Esophagus muscularis mucosa (tissue), 4 donors: ENCODE data around the gene DOLPP1. TPM values are rescaled to one million over a fixed set of nuclear protein-coding genes. Genes with fewer than 3 reads are reported as not detected.

Experiments
- DNase-seq: peaks from one replicate; pipeline ENCODE4 v3.0.0-alpha.2; 2017; ENCODE audit errors: extremely low spot score
- H3K27ac ChIP-seq, 4 donors: fragments of 200-600 bp; sonication (generic); replicated peaks in 1 of 4; 1 replicate in 3 of 4; 2 replicates in 1 of 4; pipeline ENCODE4 v1.5.1; 2016 to 2019; ENCODE audit warnings: mild to moderate bottlenecking in 1 of 4
- H3K27me3 ChIP-seq, 4 donors: fragments of 200-600 bp; sonication (generic); one replicate each; pipeline versions ENCODE4 v1.5.1 to v1.6.0; 2016 to 2019
- H3K36me3 ChIP-seq, 4 donors: fragments of 200-600 bp; sonication (generic); one replicate each; pipeline ENCODE4 v1.5.1; 2016 to 2019
- H3K4me1 ChIP-seq, 4 donors: fragments of 200-600 bp; sonication (generic); one replicate each; pipeline ENCODE4 v1.5.1; 2016 to 2019
- H3K4me3 ChIP-seq, 4 donors: fragments of 200-600 bp; sonication (generic); 1 replicate in 2 of 4; 2 replicates in 2 of 4; pipeline ENCODE4 v1.5.1; 2016 to 2019; ENCODE audit warnings: mild to moderate bottlenecking in 4 of 4, moderate library complexity in 1 of 4
- H3K9me3 ChIP-seq, 4 donors: fragments of 200-600 bp; sonication (generic); 1 replicate in 3 of 4; 2 replicates in 1 of 4; pipeline ENCODE4 v1.5.1; 2016 to 2019
- EP300 ChIP-seq: sonication (generic); formaldehyde crosslinking; IDR thresholded peaks from one replicate; pipeline ENCODE4 v1.6.1; 2017; ENCODE audit warnings: antibody characterized with exemption
- POLR2A ChIP-seq: fragments of 450-650 bp; IDR thresholded peaks from one replicate; pipeline ENCODE4 v1.6.1; 2017; ENCODE audit warnings: antibody characterized with exemption, moderate library complexity, mild to moderate bottlenecking, low read depth
- POLR2AphosphoS5 ChIP-seq, 2 donors: sonication (generic); formaldehyde crosslinking; IDR thresholded peaks; one replicate each; pipeline ENCODE4 v1.6.1; 2017; ENCODE audit warnings: antibody characterized with exemption in 2 of 2
- WGBS: methylation state at CpG from one replicate; pipeline ENCODE4 v1.1.5; 2018; 5-methylcytosine and 5-hydroxymethylcytosine counted together
- intact Hi-C: fragments of 100-400 bp; cut with DNase I; formaldehyde crosslinking; loops from one replicate; pipeline ENCODE4 v1.15.1; 2023
- total RNA-seq, 4 donors: library from RNA; depleted of rRNA; stranded (reverse); fragments of >200 nt; gene quantifications; one replicate each; pipeline versions ENCODE4 v1.1.0 to v1.2.1, GENCODE V29; 2016
- TF ChIP-seq, protein P1 (sequence below), 3 experiments: fragments of 200-600 bp in 2 of 3; fragments of 450-650 bp in 1 of 3; sonication (generic) in 2 of 3; IDR thresholded peaks; one replicate each; pipeline ENCODE4 v1.5.1; 2017 to 2019; ENCODE audit warnings: antibody characterized with exemption in 3 of 3, mild to moderate bottlenecking in 2 of 3, moderate library complexity in 1 of 3

Gene DOLPP1
- total RNA-seq, 4 donors from 2014 or later, result 3.0 to 5.5 (median 4.3) TPM

DNA sequence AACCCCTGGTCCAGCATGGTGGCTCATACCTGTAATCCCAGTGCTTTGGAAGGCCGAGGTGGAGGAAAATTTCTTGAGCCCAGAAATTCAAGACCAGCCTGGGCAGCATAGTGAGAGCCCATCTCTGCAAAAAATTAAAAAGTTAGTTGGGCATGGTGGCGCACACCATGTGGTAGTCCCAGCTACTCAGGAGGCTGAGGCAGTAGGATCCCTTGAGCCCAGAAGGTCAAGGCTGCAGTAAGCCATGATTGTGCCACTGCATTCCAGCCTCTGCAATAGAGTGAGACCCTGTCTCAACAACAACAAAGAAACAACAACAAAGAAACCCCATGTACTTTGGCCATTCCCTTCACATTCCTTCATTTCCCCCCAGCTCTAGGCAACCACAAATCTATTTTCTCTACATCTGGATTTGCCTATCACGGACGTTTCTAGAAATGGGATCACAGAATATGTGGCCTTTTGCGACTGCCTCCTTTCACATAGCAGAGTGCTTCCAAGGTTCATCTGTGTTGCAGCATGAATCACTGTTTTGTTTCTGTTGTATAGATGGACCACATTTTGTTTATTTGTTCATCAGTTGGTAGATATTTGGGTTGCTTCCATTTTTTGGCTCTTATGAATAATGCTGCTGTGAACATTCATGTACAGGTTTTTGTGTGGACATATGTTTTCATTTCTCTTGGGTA, 26.6 kb upstream of the DOLPP1 start:
- TF ChIP-seq POLR2AphosphoS5 (IDR thresholded peaks at IDR 0.05), result no peak
- TF ChIP-seq, protein P1, sequence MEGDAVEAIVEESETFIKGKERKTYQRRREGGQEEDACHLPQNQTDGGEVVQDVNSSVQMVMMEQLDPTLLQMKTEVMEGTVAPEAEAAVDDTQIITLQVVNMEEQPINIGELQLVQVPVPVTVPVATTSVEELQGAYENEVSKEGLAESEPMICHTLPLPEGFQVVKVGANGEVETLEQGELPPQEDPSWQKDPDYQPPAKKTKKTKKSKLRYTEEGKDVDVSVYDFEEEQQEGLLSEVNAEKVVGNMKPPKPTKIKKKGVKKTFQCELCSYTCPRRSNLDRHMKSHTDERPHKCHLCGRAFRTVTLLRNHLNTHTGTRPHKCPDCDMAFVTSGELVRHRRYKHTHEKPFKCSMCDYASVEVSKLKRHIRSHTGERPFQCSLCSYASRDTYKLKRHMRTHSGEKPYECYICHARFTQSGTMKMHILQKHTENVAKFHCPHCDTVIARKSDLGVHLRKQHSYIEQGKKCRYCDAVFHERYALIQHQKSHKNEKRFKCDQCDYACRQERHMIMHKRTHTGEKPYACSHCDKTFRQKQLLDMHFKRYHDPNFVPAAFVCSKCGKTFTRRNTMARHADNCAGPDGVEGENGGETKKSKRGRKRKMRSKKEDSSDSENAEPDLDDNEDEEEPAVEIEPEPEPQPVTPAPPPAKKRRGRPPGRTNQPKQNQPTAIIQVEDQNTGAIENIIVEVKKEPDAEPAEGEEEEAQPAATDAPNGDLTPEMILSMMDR (IDR thresholded peaks at IDR 0.05), result no peak
- TF ChIP-seq EP300, result no peak
- no peak for TF ChIP-seq POLR2A
- H3K4me3 ChIP-seq, result no peak overlapping the region
- H3K36me3 ChIP-seq, result peaks cover 37 to 95% (median 78%) of the 10 kb centered on the region in 4 donors
- no peak overlapping the region for H3K27ac ChIP-seq
- intact Hi-C loops, result no loop called here
- no peak for DNase-seq
- H3K9me3 ChIP-seq, result no peaks in the 10 kb centered on the region
- H3K27me3 ChIP-seq, result no peaks in the 10 kb centered on the region
- H3K4me1 ChIP-seq, result no peaks in the 10 kb centered on the region
- WGBS, result 91% methylated on average over 5 of the region's 5 CpGs

DNA sequence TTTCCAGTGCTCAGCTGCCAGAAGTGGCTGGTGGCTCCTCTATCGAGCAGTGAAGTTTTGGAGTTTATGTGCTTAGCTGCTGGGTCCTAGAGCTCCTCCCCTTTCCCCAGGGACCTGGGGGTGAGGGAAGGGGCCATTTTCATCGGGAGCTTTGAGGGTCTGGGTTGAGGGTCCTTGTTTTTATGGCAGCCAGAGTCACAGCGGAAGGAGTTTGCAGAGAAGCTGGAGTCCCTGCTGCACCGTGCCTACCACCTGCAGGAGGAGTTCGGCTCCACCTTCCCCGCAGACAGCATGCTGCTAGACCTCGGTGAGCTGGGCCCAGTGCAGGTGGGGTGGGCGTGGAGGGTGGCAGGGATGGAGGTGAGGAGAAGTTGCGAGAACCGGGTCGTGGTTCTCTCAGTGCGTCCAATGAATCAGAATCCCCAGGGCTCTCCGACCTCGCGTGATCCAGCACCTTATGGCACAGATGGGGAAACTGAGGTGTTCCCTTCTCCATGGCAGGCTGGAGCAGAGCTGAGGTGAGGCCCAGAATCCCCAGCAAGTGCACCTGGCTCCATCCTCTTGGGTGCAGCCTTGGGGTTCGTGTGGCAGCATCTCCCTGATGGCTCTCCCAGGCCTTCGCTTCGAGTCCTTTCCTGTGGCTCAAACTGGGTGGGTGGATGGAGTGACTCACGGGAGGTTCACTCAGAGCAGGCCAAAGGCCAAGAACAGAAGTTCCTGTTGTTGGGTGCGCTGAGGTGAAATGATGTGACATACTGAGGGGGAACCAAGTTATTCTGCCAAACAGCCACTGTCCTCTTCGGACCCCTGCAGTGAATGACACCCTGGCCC, 21.7 kb upstream of the DOLPP1 start:
- no peak for DNase-seq
- no peaks in the 10 kb centered on the region for H3K4me1 ChIP-seq
- H3K27me3 ChIP-seq, result no peaks in the 10 kb centered on the region
- intact Hi-C loops, result no loop called here
- no peaks in the 10 kb centered on the region for H3K9me3 ChIP-seq
- WGBS, result 90% methylated on average over 12 of the region's 21 CpGs
- H3K27ac ChIP-seq, result no peak overlapping the region
- H3K4me3 ChIP-seq, result no peak overlapping the region
- H3K36me3 ChIP-seq, result peaks cover 48 to 95% (median 85%) of the 10 kb centered on the region in 4 donors
- TF ChIP-seq POLR2A, result no peak
- TF ChIP-seq, protein P1 (IDR thresholded peaks at IDR 0.05), result no peak
- no peak for TF ChIP-seq POLR2AphosphoS5 (IDR thresholded peaks at IDR 0.05)
- no peak for TF ChIP-seq EP300

- intact Hi-C loops, result no loop called here
- TF ChIP-seq, protein P1 (IDR thresholded peaks at IDR 0.05), result no peak
- TF ChIP-seq POLR2AphosphoS5 (IDR thresholded peaks at IDR 0.05), result no peak
- TF ChIP-seq POLR2A, result no peak
- TF ChIP-seq EP300, result no peak
- Histone ChIP-seq H3K27me3 (no peaks in the 10 kb centered on the region), H3K36me3 (peaks cover 55 to 95% (median 87%) of the 10 kb centered on the region in 4 donors), H3K4me3 (no peak overlapping the region), H3K9me3 (no peaks in the 10 kb centered on the region), H3K4me1 (no peaks in the 10 kb centered on the region), H3K27ac (no peak overlapping the region)
- DNase-seq, result no peak
- 94% methylated on average over 21 of the region's 37 CpGs for WGBS
Observed at GRCh38 chr9:129059796-129060785, 20.8 kb upstream of the DOLPP1 start.

DNA sequence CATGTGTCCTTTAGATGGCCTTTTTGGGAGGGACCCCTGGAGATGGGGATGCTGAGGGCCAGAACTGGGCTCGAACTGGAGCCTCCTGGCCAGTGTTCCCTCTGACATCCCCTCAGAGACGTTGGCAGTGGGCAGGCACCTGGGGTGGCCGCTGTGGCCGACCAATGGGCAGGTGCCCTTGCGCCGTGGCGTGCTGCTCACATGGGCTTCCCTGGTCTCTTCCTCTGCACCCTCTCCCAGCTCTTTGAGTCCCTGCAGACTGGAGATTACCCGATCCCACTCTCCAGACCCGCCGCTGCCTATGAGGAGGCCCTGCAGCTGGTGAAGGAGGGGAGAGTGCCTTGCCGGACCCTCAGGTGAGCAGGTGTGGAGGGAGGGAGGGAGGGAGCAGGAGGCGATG, 19.9 kb upstream of the DOLPP1 start:
- Histone ChIP-seq H3K27me3 (no peaks in the 10 kb centered on the region), H3K4me3 (no peak overlapping the region), H3K9me3 (no peaks in the 10 kb centered on the region), H3K4me1 (no peaks in the 10 kb centered on the region), H3K36me3 (peaks cover 63 to 95% (median 92%) of the 10 kb centered on the region in 4 donors), H3K27ac (no peak overlapping the region)
- no peak for DNase-seq
- WGBS, result 98% methylated on average over 6 of the region's 12 CpGs
- TF ChIP-seq, protein P1 (IDR thresholded peaks at IDR 0.05), result no peak
- TF ChIP-seq POLR2AphosphoS5 (IDR thresholded peaks at IDR 0.05) (no peak), POLR2A (no peak), EP300 (no peak)
- intact Hi-C loops, result no loop called here
